Measurements from ENCODE around the gene AKT2.
A peak's percentile ranks its signal among the peaks of the same experiment; 100 is the strongest.
"Not testable (repeated sequence)": the region's sequence is repeated elsewhere in the genome, so short reads cannot be mapped to it uniquely, and the experiment has no call there.

AKT2 gene

DNA sequence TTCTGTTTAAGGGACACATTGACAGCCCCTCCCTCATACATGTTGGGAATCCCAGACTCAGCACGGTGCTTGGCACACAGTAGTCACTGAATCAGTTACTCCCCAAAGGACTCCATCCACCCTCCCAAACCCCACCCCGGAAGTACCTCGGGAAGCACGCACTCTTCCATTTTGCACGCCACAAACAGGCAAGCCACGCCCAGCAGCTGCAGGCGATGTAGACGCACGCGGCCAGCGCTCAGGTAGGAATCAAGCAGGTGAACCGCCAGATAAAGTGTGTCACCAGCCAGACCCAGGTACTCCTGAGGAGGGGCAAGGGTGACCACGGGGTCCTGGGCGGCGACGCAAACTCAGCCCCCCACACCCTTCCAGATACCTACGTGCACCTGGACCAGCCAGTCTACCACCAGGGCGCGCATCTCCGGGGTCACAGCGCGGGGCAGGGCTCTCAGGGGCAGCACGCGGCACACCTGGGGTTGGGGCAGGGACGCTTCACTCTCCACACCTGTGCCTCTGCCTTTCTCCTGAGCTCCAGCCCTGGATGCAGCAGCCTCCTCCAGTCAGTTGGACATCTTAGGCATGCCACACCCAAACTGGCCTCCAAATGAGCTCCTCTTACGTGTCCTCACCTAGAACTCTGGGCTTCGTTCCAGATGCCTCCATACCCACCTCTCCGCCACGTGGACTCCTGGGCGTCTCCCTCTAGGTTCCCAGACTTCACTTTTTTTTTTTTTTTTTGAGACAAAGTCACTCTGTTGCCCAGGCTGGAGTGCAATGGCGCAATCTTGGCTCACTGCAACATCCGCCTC is 60.6 kb downstream of the AKT2 start:
- peak; percentile 37 for DNase-seq (ENCODE audit: low read depth, low spot score)
- H3K27ac ChIP-seq = no peak overlapping the region

DNA sequence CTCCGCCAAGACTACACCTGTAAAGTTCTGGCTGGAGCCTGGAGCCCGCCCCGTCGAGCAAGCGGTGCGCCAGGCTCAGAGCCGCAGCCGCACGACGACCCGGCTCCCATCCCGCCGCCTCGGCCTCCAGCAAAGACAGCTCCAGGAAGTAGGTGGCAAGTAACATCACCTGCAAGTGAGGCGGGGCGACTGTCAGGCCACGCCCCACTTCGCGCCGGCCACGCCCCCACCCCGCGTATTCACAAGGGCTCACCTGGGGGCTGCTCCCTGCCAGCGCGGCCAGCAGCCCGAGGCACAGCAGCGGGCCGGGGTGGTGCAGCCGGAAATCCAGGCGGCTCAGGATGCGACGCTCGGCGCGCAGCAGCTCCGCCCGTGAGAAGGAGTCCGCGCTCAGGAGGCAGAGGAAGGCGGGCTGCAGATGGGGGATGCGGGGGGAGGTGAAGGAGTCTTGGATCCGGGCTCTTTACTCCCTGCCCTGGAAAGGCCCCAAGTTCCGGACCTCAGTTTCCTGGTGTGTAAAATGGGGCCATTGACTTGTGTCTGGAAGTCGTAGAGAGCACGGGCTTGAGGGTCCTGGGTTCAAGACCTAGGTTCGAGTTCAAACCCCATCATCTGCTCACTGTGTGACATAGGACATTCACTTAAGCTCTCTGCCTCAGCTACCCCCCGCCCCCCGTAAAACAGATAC is 61.9 kb downstream of the AKT2 start:
- no peak for DNase-seq (ENCODE audit: low read depth, low spot score)
- H3K27ac ChIP-seq = no peak overlapping the region

DNA sequence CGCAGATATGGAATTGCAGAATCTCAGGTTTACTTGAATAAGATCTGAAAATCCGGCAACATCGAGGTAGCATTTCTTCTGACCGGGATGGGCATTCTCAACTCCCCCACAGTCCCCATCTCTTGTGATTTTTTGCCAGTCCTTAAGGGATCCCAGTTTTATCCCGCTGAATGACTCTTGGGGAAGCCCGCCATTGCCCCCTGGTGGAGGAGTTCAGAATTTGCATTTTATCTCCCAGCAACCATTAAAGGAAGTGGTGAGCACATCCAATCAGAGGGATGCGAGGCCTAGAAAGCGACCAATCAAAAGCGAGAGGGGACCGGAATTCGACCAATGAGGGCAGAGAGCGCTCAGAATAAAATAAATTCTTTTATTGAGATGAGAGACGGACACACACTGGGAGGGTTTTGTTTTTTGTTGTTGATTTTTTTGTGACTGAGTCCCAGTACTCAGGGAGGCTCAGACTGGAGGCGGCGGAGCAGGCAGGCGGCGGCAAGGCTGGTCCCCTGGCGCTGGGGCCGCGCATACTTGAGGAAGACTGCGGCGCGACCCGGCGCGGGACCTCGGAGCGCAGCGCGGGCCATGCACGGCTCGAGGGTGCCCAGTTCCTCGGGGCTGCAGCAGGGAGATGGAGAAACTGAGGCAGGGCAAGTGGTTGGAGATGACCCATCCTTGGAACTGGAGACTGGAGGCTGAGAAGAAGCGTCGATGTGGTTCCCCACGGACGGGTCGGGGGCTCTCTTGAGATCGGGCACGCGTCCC is 63.1 kb downstream of the AKT2 start:
- peak; percentile 48 for DNase-seq (ENCODE audit: low read depth, low spot score)
- no peak overlapping the region for H3K27ac ChIP-seq

DNA sequence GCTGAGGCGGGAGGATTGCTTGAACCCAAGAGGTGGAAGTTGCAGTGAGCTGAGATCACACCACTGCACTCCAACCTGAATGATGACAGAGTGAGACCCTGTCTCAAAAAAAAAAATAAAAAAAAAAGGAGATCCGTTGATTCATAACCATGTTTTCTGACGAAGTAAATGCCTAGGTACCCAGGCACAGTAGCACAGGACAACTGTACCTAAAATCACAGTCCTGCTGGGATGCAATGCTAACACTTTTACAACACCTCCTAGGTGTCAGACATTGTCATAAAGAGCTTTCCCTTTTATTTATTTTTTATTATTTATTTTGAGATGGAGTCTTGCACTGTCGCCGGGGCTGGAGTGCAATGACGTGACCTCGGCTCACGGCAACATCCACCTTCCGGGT is 64.5 kb downstream of the AKT2 start:
- H3K27ac ChIP-seq = no peak overlapping the region
- DNase-seq (ENCODE audit: low read depth, low spot score) = no peak

DNA sequence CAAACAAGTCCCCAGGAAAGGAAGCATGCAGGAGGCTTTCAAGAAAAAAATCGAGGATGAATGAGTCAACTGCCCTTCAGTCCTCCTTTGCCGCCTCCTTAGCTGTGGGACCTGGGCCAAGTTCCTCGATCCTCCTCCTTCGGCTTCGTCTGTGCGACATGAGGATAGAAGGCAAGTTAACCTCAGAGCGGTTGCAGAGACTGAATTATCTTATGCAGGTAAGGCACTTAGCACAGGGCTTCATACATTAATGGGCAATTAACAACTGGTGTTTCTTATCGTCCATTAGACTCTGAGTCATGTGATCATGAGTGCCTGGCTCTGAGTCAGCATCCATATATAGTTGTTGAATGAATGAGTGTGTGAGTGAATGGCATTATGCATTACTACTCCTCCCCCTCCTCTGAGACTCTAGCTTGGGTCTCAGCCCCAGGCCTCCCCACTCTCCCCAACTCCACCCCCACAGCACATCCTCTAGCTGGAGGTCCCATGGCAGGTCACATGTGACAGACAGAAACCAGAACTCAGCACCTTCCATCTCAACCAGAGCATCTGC is 65.3 kb downstream of the AKT2 start:
- peak; percentile 52 for DNase-seq (ENCODE audit: low read depth, low spot score)
- H3K27ac ChIP-seq = peak overlapping the region; percentile 42

DNA sequence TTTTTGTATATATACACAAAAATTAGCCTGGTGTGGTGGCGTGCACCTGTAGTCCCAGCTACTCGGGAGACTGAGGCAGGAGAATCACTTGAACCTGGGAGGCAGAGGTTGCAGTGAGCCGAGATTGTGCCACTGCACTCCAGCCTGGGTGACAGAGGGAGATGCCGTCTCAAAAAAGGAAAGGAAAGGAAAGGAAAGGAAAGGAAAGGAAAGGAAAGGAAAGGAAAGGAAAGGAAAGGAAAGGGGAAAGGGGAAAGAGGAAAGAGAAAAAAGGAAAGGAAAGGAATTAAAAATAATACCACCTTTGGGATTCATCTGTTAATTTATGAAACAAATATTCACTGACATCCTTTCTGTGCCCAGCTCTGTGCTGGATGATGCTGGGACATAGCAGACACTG is 66.1 kb downstream of the AKT2 start:
- DNase-seq (ENCODE audit: low read depth, low spot score); H3K27ac ChIP-seq: not testable (repeated sequence)

DNA sequence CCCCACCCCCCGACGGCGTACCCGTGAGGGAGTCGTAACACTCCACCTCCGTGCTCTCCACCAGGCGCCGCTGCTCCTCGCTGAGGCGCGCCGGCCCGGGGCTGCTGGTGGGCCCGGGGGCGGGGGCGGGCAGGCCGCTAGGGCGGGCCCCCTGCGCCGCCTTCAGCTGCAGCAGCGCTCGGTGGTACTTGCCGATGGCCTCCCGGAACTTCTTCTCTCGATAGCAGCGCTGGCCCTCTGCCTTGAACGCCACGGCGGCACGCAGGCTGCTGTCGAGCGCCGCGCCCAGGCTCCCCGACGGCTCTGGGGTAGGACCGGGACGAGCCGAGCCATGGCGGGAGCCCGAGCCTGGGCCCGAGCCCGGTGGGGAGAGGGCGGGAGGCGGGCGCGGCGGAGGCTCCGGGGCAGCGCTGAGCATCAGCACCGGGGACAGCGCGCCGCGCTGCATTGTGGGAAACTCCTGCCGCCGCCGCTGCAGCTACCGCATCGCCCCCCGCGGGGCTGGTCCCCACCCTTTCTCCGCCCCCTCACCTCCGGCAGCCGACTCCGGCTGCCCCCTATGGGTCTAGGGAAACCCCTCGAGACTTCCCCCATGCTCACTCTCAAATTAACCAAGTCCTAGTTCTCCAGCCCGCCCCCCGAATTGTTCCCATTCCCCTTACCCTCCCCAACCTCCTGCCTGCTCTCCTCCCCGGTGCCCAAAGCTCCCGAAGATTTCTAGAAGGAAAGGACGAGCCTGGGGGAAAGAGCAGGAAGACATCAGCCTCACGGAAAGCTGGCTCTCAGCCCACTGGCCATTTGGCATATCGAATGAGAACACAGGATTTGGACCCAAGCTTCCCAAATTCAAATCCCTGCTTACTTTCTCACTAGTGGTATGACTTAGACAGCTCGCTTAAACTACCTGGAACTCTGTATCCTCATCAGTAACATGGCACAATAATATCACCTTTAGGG is 66.9 kb downstream of the AKT2 start, which contains the start of gene TTC9B:
TSS of gene TTC9B (minus strand) at position 451 of the 957 bp plus-strand sequence. CDS start at position 448, 3 bp downstream.
- DNase-seq (ENCODE audit: low read depth, low spot score) = no peak

DNA sequence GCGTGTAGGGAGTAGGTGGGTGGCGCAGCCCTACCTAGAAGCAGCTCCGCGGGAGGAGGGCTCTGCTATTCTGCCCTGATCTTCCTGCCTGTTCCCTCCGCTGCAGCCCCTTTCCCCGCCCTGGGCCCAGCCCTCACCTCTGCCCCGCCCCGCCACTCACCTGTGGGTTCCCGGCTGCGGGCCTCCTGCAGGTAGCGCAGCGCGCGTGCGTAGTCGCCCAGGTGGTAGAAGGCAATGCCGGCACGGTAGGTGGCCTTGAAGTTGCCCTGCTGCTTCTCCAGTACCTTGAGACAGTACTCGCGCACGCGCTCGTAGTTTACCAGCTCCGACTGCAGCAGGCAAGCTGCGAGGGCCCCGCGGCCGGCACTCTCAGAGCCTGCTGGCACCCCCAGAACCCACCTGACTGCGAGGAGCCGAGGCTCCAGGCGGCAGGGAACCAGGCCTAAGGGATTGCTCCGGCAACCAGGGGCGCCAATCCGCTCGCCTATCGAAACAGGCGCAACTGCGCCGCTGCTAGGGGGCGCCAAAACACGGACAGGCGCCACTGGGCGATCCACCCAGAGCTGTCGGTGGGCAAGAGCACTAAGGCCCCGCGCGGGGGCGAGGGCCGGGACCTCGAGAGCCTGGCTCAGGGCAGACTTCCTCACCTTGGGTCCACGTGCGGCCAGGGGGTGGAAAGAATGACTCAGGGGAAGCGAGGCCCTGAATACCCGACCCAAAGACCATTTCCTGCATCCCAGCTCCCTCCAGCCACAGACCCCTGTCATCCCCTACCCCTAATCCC is 67.9 kb downstream of the AKT2 start:
- DNase-seq (ENCODE audit: low read depth, low spot score) = no peak
- no peak overlapping the region for H3K27ac ChIP-seq

More for the DNA sequence above, 66.9 kb downstream of the AKT2 start, which contains the start of gene TTC9B:
- no peak within 1 kb of the TSS for H3K27ac ChIP-seq

DNA sequence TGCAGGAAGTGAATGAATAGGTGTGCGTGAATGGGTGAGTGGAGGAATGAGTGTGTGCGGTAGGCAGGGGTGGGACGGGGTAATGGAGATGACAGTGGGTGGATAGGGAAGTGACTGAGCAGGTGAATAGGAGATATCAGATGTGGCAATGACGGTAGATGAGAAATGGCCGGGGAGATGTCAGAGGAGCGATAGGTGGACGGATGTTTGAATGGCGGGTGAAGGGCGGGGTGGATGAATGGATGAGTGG is 68.4 kb downstream of the AKT2 start:
- H3K27ac ChIP-seq = no peak overlapping the region
- DNase-seq (ENCODE audit: low read depth, low spot score) = no peak

DNA sequence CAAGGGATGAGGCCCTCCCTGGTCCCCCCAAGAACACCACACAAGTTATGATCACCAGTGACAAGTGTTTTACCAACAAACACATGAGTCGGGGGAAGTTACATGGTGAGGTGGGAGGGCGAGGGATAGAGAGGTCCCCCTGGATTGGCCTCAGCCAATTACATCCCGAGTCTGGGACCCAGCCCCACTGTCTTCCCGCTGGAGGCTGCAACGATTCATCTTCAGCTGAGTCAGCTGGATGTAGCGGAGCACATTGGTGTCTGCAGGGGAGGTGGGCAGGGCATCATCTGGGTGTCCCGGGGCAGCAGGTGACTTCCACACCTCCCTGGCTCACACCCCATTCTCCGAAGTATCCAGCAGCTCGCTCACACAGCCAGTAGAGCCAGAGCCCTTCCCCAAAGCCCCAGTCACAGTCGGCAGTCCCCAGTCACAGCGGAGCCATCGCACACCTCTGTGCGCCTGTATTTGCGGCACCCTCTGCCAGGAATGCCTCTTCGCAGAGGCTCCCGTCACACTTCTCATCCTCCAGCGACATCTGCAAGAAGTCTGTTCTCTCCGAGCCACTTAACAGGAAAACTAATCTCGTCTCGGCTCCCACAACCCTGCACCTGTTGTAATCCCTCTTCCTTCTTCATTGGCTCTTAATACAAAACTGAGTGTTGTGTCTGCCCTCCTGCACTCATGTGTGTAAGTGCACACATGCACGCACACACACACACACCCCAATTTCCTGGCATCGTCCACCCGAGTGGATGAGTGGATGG is 69.0 kb downstream of the AKT2 start:
- DNase-seq (ENCODE audit: low read depth, low spot score) = no peak
- H3K27ac ChIP-seq = no peak overlapping the region

DNA sequence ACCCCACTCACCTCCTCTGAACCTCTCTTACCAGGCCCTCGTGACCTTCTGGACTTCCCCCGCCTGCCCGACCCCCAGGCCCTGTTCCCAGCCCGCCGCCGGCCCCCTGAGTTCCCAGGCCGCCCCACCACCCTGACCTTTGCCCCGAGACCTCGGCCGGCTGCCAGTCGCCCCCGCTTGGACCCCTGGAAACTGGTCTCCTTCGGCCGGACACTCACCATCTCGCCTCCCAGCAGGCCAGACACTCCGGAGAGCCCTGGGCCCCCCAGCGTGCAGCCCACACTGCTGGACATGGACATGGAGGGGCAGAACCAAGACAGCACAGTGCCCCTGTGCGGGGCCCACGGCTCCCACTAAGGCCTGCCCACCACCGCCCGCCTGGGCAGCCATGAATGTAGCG is 70.2 kb downstream of the AKT2 start:
- H3K27ac ChIP-seq = no peak overlapping the region
- no peak for DNase-seq (ENCODE audit: low read depth, low spot score)

DNA sequence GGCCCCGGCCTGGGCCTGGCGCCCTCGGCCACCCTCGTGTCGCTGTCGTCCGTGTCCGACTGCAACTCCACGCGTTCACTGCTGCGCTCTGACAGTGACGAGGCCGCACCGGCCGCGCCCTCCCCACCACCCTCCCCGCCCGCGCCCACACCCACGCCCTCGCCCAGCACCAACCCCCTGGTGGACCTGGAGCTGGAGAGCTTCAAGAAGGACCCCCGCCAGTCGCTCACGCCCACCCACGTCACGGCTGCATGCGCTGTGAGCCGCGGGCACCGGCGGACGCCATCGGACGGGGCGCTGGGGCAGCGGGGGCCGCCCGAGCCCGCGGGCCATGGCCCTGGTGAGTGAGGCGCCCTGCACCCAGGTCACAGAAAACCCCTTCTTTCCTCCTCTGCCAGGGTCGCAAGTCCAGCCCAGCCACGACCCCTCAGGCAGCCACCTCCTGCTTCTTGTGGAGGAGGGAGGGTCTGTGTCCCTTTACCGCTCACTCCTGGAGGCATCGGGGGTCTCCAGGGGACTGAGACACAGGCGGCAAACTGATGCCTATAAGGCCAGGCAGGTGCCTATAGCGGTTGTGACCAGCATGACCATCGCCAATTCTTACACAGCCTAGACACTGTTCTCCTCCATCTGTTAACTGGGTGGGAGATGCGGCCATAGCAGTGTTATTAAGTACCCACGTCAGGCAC is 71.1 kb downstream of the AKT2 start:
- H3K27ac ChIP-seq = no peak overlapping the region
- no peak for DNase-seq (ENCODE audit: low read depth, low spot score)

DNA sequence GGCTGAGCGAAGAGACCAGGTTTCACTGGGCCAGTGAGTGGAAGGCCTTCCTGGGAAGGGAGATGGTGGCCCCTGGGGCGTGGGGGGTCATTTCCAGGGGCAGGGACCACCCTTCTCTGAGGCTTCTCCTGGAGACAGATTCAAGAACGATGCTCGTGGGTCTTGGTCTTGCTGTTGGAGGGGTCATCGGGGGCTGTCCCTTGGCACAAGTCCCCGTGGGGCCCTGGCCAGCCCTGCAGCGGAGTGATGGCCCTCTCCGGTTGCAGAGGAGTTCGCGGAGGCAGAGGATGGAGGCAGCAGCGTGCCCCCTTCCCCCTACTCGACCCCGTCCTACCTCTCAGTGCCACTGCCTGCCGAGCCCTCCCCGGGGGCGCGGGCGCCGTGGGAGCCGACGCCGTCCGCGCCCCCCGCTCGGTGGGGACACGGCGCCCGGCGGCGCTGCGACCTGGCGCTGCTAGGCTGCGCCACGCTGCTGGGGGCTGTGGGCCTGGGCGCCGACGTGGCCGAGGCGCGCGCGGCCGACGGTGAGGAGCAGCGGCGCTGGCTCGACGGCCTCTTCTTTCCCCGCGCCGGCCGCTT is 71.8 kb downstream of the AKT2 start:
- H3K27ac ChIP-seq = no peak overlapping the region
- DNase-seq (ENCODE audit: low read depth, low spot score) = no peak

DNA sequence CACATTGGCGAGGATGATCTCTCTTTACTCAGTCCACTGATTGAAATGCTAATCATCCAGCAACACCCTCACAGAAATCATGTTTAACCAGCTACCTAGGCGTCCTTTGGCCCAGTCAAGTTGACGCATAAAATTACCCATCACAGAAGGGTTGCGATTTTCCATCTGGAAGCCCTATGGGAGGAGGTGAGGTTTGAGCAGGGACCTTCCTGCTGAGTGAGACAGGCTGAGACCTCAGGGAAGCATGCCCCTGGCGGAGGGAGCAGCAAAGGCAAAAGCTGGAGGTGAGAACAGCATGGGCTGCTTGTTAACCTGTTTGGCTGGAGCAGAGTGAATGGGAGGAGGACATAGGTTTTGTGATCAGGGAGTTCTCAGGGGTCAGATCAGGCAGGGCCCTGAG is 74.3 kb downstream of the AKT2 start:
- H3K27ac ChIP-seq = no peak overlapping the region
- DNase-seq (ENCODE audit: low read depth, low spot score) = no peak

DNA sequence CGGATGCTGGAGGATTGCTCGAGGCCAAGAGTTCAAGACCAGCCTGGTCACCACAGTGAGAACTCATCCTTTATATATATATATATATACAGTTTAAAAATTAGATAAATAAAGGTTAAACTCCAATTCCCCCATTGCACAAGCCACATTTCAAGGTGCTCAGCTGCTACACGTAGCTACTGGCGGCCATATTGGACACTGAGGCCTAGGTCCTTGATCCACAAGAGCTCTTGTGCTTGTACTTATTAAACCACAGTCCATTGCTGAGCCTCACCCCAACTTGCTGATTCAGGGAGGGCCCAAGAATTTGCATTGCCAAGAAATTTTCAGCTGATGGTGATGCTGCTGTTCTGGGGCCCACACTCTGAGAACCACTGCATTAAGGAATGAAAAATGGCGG is 76.5 kb downstream of the AKT2 start:
- DNase-seq (ENCODE audit: low read depth, low spot score) = no peak
- H3K27ac ChIP-seq = no peak overlapping the region

DNA sequence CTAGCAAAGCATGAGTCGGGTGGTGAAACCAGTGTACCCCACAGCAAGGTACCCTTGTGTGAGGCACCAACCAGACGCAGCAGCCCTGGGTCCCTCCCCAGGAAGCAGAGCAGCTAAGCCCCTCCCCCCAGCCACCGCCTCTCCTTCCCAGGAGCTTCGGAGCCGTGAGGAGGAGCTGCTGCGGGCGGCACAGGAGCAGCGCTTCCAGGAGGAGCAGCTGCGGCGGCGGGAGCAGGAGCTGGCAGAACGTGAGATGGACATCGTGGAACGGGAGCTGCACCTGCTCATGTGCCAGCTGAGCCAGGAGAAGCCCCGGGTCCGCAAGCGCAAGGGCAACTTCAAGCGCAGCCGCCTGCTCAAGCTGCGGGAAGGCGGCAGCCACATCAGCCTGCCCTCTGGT is 79.4 kb downstream of the AKT2 start:
- DNase-seq (ENCODE audit: low read depth, low spot score) = no peak
- no peak overlapping the region for H3K27ac ChIP-seq

DNA sequence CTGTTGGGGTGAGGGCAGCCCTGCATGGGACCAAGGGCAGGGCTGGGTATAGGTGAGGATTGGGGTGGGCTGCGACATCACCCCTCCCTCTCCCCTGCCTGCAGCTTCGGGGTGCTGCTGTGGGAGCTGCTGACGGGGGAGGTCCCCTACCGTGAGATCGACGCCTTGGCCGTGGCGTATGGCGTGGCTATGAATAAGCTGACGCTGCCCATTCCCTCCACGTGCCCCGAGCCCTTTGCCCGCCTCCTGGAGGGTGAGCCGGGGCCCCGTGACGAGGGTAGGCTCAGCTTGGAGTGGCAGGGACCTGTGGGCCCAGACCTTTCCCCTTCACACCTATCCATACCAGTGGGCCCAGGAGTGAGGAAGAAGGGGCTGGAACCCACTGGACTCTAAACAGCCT is 80.8 kb downstream of the AKT2 start:
- no peak for DNase-seq (ENCODE audit: low read depth, low spot score)
- H3K27ac ChIP-seq = no peak overlapping the region

Measured in epithelial cell of prostate (primary cell).